HG03521 (cell line): ENCODE results near the gene SDF2L1.

ENCODE experiments used
- ATAC-seq: cut with Tn5 transposase; IDR thresholded peaks from one replicate; pipeline ENCODE4 v1.9.1; 2021; ENCODE audit warnings: mild to moderate bottlenecking, moderate library complexity; ENCODE audit not compliant: unreplicated experiment

Gene SDF2L1

GRCh38 chr22:21621025-21621424 lies 21.1 kb upstream of the SDF2L1 start:
- no peak for ATAC-seq

- ATAC-seq: no peak
Measured at GRCh38 chr22:21622011-21622918, 19.8 kb upstream of the SDF2L1 start.

- no peak for ATAC-seq
Measured at GRCh38 chr22:21622919-21623647, 19.0 kb upstream of the SDF2L1 start.

GRCh38 chr22:21623648-21623970 lies 18.5 kb upstream of the SDF2L1 start:
- ATAC-seq: no peak

- ATAC-seq: no peak
Measured at GRCh38 chr22:21624120-21624879, 17.8 kb upstream of the SDF2L1 start.

GRCh38 chr22:21624880-21625791 lies 17.0 kb upstream of the SDF2L1 start:
- ATAC-seq: no peak

- no peak for ATAC-seq
Measured at GRCh38 chr22:21626073-21626734, 15.9 kb upstream of the SDF2L1 start.

- no peak for ATAC-seq
Measured at GRCh38 chr22:21626735-21627469, 15.2 kb upstream of the SDF2L1 start.

GRCh38 chr22:21628386-21629254 lies 13.5 kb upstream of the SDF2L1 start:
- peak; percentile 11 for ATAC-seq

- peak; percentile 73 for ATAC-seq
Measured at GRCh38 chr22:21629255-21630149, 12.6 kb upstream of the SDF2L1 start, which contains the start of gene YDJC. Gene YDJC (minus strand): TSS chr22:21630022. CDS start chr22:21630014, 8 bp downstream.

GRCh38 chr22:21631025-21631424 lies 11.1 kb upstream of the SDF2L1 start:
- ATAC-seq: no peak

- ATAC-seq: no peak
Measured at GRCh38 chr22:21632237-21632895, 9.7 kb upstream of the SDF2L1 start, which contains the start of gene CCDC116. Gene CCDC116 (plus strand): TSS chr22:21632760. CDS start chr22:21633182, 422 bp downstream.

GRCh38 chr22:21632931-21633330 lies 9.2 kb upstream of the SDF2L1 start:
- ATAC-seq: no peak

GRCh38 chr22:21633481-21633880 lies 8.6 kb upstream of the SDF2L1 start:
- ATAC-seq: no peak

GRCh38 chr22:21634081-21634480 lies 8.0 kb upstream of the SDF2L1 start:
- ATAC-seq: no peak

GRCh38 chr22:21634844-21635243 lies 7.3 kb upstream of the SDF2L1 start:
- ATAC-seq: no peak
